CD14-positive monocyte (primary cell): ENCODE measurements around the gene AKIRIN1. TPM values are rescaled to one million over a fixed set of nuclear protein-coding genes. Genes with fewer than 3 reads are reported as not detected.
A peak's percentile ranks its signal among the peaks of the same experiment; 100 is the strongest.
"Not testable (repeated sequence)": the region's sequence is repeated elsewhere in the genome, so short reads cannot be mapped to it uniquely, and the experiment has no call there.

Experiments
- DNase-seq, 3 donors: peaks; one replicate each; pipeline ENCODE4 v3.0.0-alpha.2; 2011 to 2022
- H2AFZ ChIP-seq: 2 replicates; pipeline ENCODE4 v1.6.0; 2012; ENCODE audit warnings: mild to moderate bottlenecking, low read depth, low read length, inconsistent platforms; ENCODE audit not compliant: insufficient read depth, poor library complexity, severe bottlenecking
- H3K27ac ChIP-seq, 2 donors: 1 replicate in 1 of 2; 2 replicates in 1 of 2; pipeline ENCODE4 v1.5.1; 2012 to 2013; ENCODE audit warnings: low read length in 2 of 2, control low read depth in 1 of 2, inconsistent platforms in 1 of 2, low read depth in 1 of 2, mild to moderate bottlenecking in 1 of 2
- H3K27me3 ChIP-seq, 2 donors: one replicate each; pipeline versions ENCODE4 v1.6.0 to v1.6.1; 2011 to 2013; ENCODE audit warnings: low read length in 2 of 2; ENCODE audit not compliant: control insufficient read depth in 2 of 2, insufficient read depth in 2 of 2
- H3K36me3 ChIP-seq, 2 donors: replicated peaks in 1 of 2; 1 replicate in 1 of 2; 2 replicates in 1 of 2; pipeline versions ENCODE4 v1.5.1 to v1.6.1; 2012 to 2013; ENCODE audit warnings: low read length in 2 of 2, control low read depth in 1 of 2, inconsistent platforms in 1 of 2, mild to moderate bottlenecking in 1 of 2; ENCODE audit not compliant: insufficient read depth in 2 of 2, control insufficient read depth in 1 of 2
- H3K4me1 ChIP-seq, 2 donors: 1 replicate in 1 of 2; 2 replicates in 1 of 2; pipeline versions ENCODE4 v1.5.1 to v1.6.1; 2012 to 2013; ENCODE audit warnings: low read length in 2 of 2, control low read depth in 1 of 2, inconsistent platforms in 1 of 2, mild to moderate bottlenecking in 1 of 2, moderate library complexity in 1 of 2; ENCODE audit not compliant: insufficient read depth in 2 of 2, control insufficient read depth in 1 of 2
- H3K4me2 ChIP-seq: replicated peaks from 2 replicates; pipeline ENCODE3; 2012; ENCODE audit warnings: low read length, moderate library complexity, mild to moderate bottlenecking; ENCODE audit not compliant: poor library complexity, severe bottlenecking; ENCODE audit errors: extremely low read depth
- H3K4me3 ChIP-seq, 3 experiments: fragments of 200-600 bp in 1 of 3; sonication (generic) in 1 of 3; replicated peaks in 1 of 3; 1 replicate in 2 of 3; 2 replicates in 1 of 3; pipeline ENCODE4 v1.5.1; 2011 to 2013; ENCODE audit warnings: low read length in 3 of 3, mild to moderate bottlenecking in 3 of 3, control low read depth in 2 of 3, low read depth in 2 of 3, inconsistent platforms in 1 of 3, moderate library complexity in 1 of 3
- H3K79me2 ChIP-seq: 2 replicates; pipeline ENCODE4 v1.6.0; 2012; ENCODE audit warnings: mild to moderate bottlenecking, control low read depth, inconsistent platforms, low read length, moderate library complexity; ENCODE audit not compliant: insufficient read depth
- H3K9ac ChIP-seq: 2 replicates; pipeline ENCODE4 v1.6.0; 2017; ENCODE audit warnings: low read length, mild to moderate bottlenecking; ENCODE audit not compliant: insufficient read depth, poor library complexity, severe bottlenecking
- H3K9me3 ChIP-seq, 2 donors: replicated peaks in 1 of 2; 1 replicate in 1 of 2; 2 replicates in 1 of 2; pipeline versions ENCODE4 v1.5.1 to v1.6.1; 2012 to 2013; ENCODE audit warnings: low read length in 2 of 2, control low read depth in 1 of 2; ENCODE audit not compliant: control insufficient read depth in 1 of 2, insufficient read depth in 1 of 2
- H4K20me1 ChIP-seq: 2 replicates; pipeline ENCODE4 v1.6.0; 2012; ENCODE audit warnings: mild to moderate bottlenecking, low read length, control low read depth, moderate library complexity; ENCODE audit not compliant: insufficient read depth
- H3K27ac Mint-ChIP-seq, 7 donors: one replicate each; pipeline ENCODE4 v1.8.0; 2020; ENCODE audit warnings: mild to moderate bottlenecking in 7 of 7, mixed read lengths in 7 of 7, moderate library complexity in 6 of 7, inconsistent platforms in 2 of 7
- H3K27me3 Mint-ChIP-seq, 3 donors: one replicate each; pipeline ENCODE4 v1.8.0; 2021 to 2022; ENCODE audit warnings: low read depth in 3 of 3, mild to moderate bottlenecking in 3 of 3, mixed read lengths in 3 of 3, moderate library complexity in 3 of 3, inconsistent platforms in 1 of 3
- H3K36me3 Mint-ChIP-seq, 2 donors: one replicate each; pipeline ENCODE4 v1.8.0; 2020; ENCODE audit warnings: mixed read lengths in 2 of 2, inconsistent platforms in 1 of 2, mild to moderate bottlenecking in 1 of 2
- H3K4me1 Mint-ChIP-seq: one replicate; pipeline ENCODE4 v1.8.0; 2020; ENCODE audit warnings: mild to moderate bottlenecking, mixed read lengths
- H3K4me3 Mint-ChIP-seq, 2 donors: one replicate each; pipeline ENCODE4 v1.8.0; 2020; ENCODE audit warnings: mild to moderate bottlenecking in 2 of 2, mixed read lengths in 2 of 2, moderate library complexity in 1 of 2
- H3K9me3 Mint-ChIP-seq, 7 donors: one replicate each; pipeline ENCODE4 v1.8.0; 2020 to 2022; ENCODE audit warnings: mixed read lengths in 7 of 7, mild to moderate bottlenecking in 6 of 7, moderate library complexity in 6 of 7, inconsistent platforms in 2 of 7
- WGBS: methylation state at CpG from one replicate; pipeline ENCODE4 v1.1.5; 2013; ENCODE audit warnings: missing lambda C conversion rate; ENCODE audit not compliant: insufficient coverage; 5-methylcytosine and 5-hydroxymethylcytosine counted together
- intact Hi-C, 2 donors: fragments of 100-400 bp; cut with micrococcal nuclease; formaldehyde crosslinking; loops; one replicate each; pipeline versions ENCODE4 v1.15.0 to v1.15.1; 2023
- polyA plus RNA-seq, 3 donors: library from polyadenylated mRNA; depleted of rRNA in 1 of 3; unstranded in 2 of 3; stranded (reverse) in 1 of 3; fragments of 300-500 nt in 2 of 3; fragments of >200 nt in 1 of 3; fragmentation: Illumina TruSeq in 2 of 3; gene quantifications; 1 replicate in 2 of 3; 2 replicates in 1 of 3; pipeline ENCODE4 v1.2.3, GENCODE V29; 2012 to 2021
- TF ChIP-seq, protein P1 (sequence below): fragments of 200-600 bp; IDR thresholded peaks from one replicate; pipeline ENCODE4 v1.8.0; 2022; ENCODE audit warnings: antibody characterized with exemption, mild to moderate bottlenecking

Gene AKIRIN1
- polyA plus RNA-seq, 3 donors: 41.8 to 61.0 (median 60.8) TPM

- intact Hi-C loops: no loop called here
- no peaks in the 10 kb centered on the region for H3K4me1 ChIP-seq
- peaks cover 77 to 97% of the 10 kb centered on the region in 2 donors for H3K36me3 ChIP-seq
- peak overlapping the region in 3 of 7 donors; percentile 6 to 45 (median 10) for H3K27ac Mint-ChIP-seq
- H3K27me3 Mint-ChIP-seq: no peaks in the 10 kb centered on the region
- no peak for DNase-seq
- H3K79me2 ChIP-seq: no peaks in the 10 kb centered on the region
- no peaks in the 10 kb centered on the region for H3K9me3 ChIP-seq
- H2AFZ ChIP-seq: no peak overlapping the region
- WGBS: 96% methylated on average over 7 of the region's 13 CpGs
- no peak overlapping the region for H3K4me2 ChIP-seq
- H3K9ac ChIP-seq: no peak overlapping the region
- no peak overlapping the region for H3K27ac ChIP-seq
- H3K36me3 Mint-ChIP-seq: peaks cover 60 to 86% of the 10 kb centered on the region in 2 donors
- H3K4me1 Mint-ChIP-seq: peaks cover 5% of the 10 kb centered on the region
- H3K9me3 Mint-ChIP-seq: peaks cover 0 to 2% (median 0%) of the 10 kb centered on the region in 7 donors
- H4K20me1 ChIP-seq: peaks cover 18% of the 10 kb centered on the region
- H3K27me3 ChIP-seq: no peaks in the 10 kb centered on the region
- no peak overlapping the region for H3K4me3 Mint-ChIP-seq
- no peak overlapping the region for H3K4me3 ChIP-seq
- TF ChIP-seq, protein P1, sequence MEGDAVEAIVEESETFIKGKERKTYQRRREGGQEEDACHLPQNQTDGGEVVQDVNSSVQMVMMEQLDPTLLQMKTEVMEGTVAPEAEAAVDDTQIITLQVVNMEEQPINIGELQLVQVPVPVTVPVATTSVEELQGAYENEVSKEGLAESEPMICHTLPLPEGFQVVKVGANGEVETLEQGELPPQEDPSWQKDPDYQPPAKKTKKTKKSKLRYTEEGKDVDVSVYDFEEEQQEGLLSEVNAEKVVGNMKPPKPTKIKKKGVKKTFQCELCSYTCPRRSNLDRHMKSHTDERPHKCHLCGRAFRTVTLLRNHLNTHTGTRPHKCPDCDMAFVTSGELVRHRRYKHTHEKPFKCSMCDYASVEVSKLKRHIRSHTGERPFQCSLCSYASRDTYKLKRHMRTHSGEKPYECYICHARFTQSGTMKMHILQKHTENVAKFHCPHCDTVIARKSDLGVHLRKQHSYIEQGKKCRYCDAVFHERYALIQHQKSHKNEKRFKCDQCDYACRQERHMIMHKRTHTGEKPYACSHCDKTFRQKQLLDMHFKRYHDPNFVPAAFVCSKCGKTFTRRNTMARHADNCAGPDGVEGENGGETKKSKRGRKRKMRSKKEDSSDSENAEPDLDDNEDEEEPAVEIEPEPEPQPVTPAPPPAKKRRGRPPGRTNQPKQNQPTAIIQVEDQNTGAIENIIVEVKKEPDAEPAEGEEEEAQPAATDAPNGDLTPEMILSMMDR: no peak
Observed at GRCh38 chr1:39006726-39007645, 15.9 kb downstream of the AKIRIN1 start.

DNA sequence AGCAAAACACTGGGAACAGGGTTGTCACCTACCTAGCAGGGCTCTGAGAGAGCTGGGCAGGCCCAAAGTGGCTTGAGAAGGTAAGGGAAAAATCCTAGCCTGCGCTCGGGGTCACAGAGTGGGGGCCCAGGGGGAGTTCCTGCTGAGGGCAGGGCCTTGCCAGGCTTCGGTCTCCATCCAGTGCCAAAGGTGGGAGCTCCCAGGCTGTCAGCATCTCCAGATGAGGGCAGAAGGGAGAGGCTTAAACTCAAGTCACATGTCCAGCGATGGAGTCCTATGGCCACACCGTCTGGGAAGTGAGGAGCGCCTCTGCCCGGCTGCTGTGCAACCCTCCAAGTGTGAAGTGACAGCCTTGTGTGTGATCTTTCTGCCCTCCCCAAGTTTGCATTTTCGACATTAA is 23.9 kb downstream of the AKIRIN1 start:
- H3K27ac Mint-ChIP-seq, DNase-seq, H3K9me3 ChIP-seq, H3K4me2 ChIP-seq, H3K27ac ChIP-seq, H3K27me3 Mint-ChIP-seq, H3K27me3 ChIP-seq, H2AFZ ChIP-seq, H3K9ac ChIP-seq, H3K4me3 Mint-ChIP-seq, H3K79me2 ChIP-seq, H3K4me3 ChIP-seq, H3K4me1 ChIP-seq, intact Hi-C loops, H4K20me1 ChIP-seq, H3K4me1 Mint-ChIP-seq, H3K9me3 Mint-ChIP-seq: not testable (repeated sequence)
- peaks cover 14 to 20% of the 10 kb centered on the region in 2 donors for H3K36me3 ChIP-seq
- 92% methylated on average over 7 of the region's 8 CpGs for WGBS
- H3K36me3 Mint-ChIP-seq: peaks cover 25 to 35% of the 10 kb centered on the region in 2 donors
